Measurements from ENCODE around the gene SLC25A23. TPM values are rescaled to one million over a fixed set of nuclear protein-coding genes. Genes with fewer than 3 reads are reported as not detected.
A peak's percentile ranks its signal among the peaks of the same experiment; 100 is the strongest.
"Not testable (repeated sequence)": the region's sequence is repeated elsewhere in the genome, so short reads cannot be mapped to it uniquely, and the experiment has no call there.

SLC25A23 gene
- total and polyA plus RNA-seq, 7 experiments from 2014 or later, result 9.0 to 35.0 (median 22.0) TPM

- DNase-seq; H3K4me1 ChIP-seq (ENCODE audit: control insufficient read depth in 2 of 2, insufficient read depth in 2 of 2, low read length in 2 of 2); H3K27me3 ChIP-seq (ENCODE audit: control insufficient read depth in 2 of 2, insufficient read depth in 2 of 2, low read length in 2 of 2); H3K4me3 ChIP-seq (ENCODE audit: low read length); H3K4me1 Mint-ChIP-seq; POLR2A ChIA-PET; H3K9me3 Mint-ChIP-seq; ATAC-seq; H3K9me3 ChIP-seq (ENCODE audit: control insufficient read depth in 2 of 3, low read length in 3 of 3); H3K4me3 Mint-ChIP-seq; H3K27ac ChIP-seq (ENCODE audit: low read depth, low read length); CTCF ChIA-PET; H3K36me3 ChIP-seq (ENCODE audit: control insufficient read depth in 2 of 3, insufficient read depth in 3 of 3, low read length in 3 of 3); H3K36me3 Mint-ChIP-seq; H3K27me3 Mint-ChIP-seq; intact Hi-C loops (cut with micrococcal nuclease): not testable (repeated sequence)
- H3K27ac Mint-ChIP-seq, result peak overlapping the region in 1 of 9 donors; percentile 28
Measured at GRCh38 chr19:6400062-6400944, 59.3 kb downstream of the SLC25A23 start.

- no peaks in the 10 kb centered on the region for H3K27me3 Mint-ChIP-seq
- peaks cover 15 to 22% (median 21%) of the 10 kb centered on the region in 7 donors for H3K4me1 Mint-ChIP-seq
- CTCF ChIA-PET, result no interaction called here
- Histone ChIP-seq H3K27ac (ENCODE audit: low read depth, low read length) (no peak overlapping the region), H3K4me1 (ENCODE audit: control insufficient read depth in 2 of 2, insufficient read depth in 2 of 2, low read length in 2 of 2) (peaks cover 8 to 12% of the 10 kb centered on the region in 2 donors), H3K4me3 (ENCODE audit: low read length) (no peak overlapping the region), H3K36me3 (ENCODE audit: control insufficient read depth in 2 of 3, insufficient read depth in 3 of 3, low read length in 3 of 3) (peaks cover 0 to 16% (median 0%) of the 10 kb centered on the region in 3 experiments), H3K9me3 (ENCODE audit: control insufficient read depth in 2 of 3, low read length in 3 of 3) (no peaks in the 10 kb centered on the region), H3K27me3 (ENCODE audit: control insufficient read depth in 2 of 2, insufficient read depth in 2 of 2, low read length in 2 of 2) (no peaks in the 10 kb centered on the region)
- POLR2A ChIA-PET, result no interaction called here
- H3K36me3 Mint-ChIP-seq, result peaks cover 0 to 4% (median 0%) of the 10 kb centered on the region in 5 donors
- intact Hi-C loops (cut with micrococcal nuclease), result no loop called here
- H3K27ac Mint-ChIP-seq, result no peak overlapping the region
- DNase-seq, result no peak
- ATAC-seq, result no peak
- no peaks in the 10 kb centered on the region for H3K9me3 Mint-ChIP-seq
- no peak overlapping the region for H3K4me3 Mint-ChIP-seq
Measured at GRCh38 chr19:6396305-6396704, 63.3 kb downstream of the SLC25A23 start.

- intact Hi-C loops (cut with micrococcal nuclease), result no loop called here
- H3K4me1 ChIP-seq (ENCODE audit: control insufficient read depth in 2 of 2, insufficient read depth in 2 of 2, low read length in 2 of 2), result peaks cover 8 to 12% of the 10 kb centered on the region in 2 donors
- peaks cover 0 to 21% (median 0%) of the 10 kb centered on the region in 3 experiments for H3K36me3 ChIP-seq (ENCODE audit: control insufficient read depth in 2 of 3, insufficient read depth in 3 of 3, low read length in 3 of 3)
- H3K9me3 ChIP-seq (ENCODE audit: control insufficient read depth in 2 of 3, low read length in 3 of 3), result no peaks in the 10 kb centered on the region
- ChIA-PET CTCF (no interaction called here), POLR2A (interaction anchor here (0.6 to 2.2 kb wide), 3 partner anchors 30 to 247 kb away, joined by 3 to 11 read pairs (median 4); partner anchors contain the start of genes CLPP and KHSRP)
- H3K27ac ChIP-seq (ENCODE audit: low read depth, low read length), result no peak overlapping the region
- ATAC-seq (no peak), DNase-seq (no peak)
- no peaks in the 10 kb centered on the region for H3K27me3 Mint-ChIP-seq
- H3K4me3 Mint-ChIP-seq, result peak overlapping the region; percentile 1 to 94 (median 82)
- peaks cover 0 to 9% (median 5%) of the 10 kb centered on the region in 5 donors for H3K36me3 Mint-ChIP-seq
- H3K27me3 ChIP-seq (ENCODE audit: control insufficient read depth in 2 of 2, insufficient read depth in 2 of 2, low read length in 2 of 2), result no peaks in the 10 kb centered on the region
- no peak overlapping the region for H3K4me3 ChIP-seq (ENCODE audit: low read length)
- no peaks in the 10 kb centered on the region for H3K9me3 Mint-ChIP-seq
- peaks cover 20 to 27% (median 25%) of the 10 kb centered on the region in 7 donors for H3K4me1 Mint-ChIP-seq
- H3K27ac Mint-ChIP-seq, result peak overlapping the region in 8 of 9 donors; percentile 33 to 99 (median 92)
Measured at GRCh38 chr19:6394831-6395230, 64.8 kb downstream of the SLC25A23 start.

GRCh38 chr19:6393983-6394412, 65.6 kb downstream of the SLC25A23 start:
- H3K4me1 Mint-ChIP-seq, result peaks cover 20 to 27% (median 25%) of the 10 kb centered on the region in 7 donors
- Histone ChIP-seq H3K4me3 (ENCODE audit: low read length) (peak overlapping the region; percentile 81), H3K27ac (ENCODE audit: low read depth, low read length) (peak overlapping the region; percentile 98), H3K4me1 (ENCODE audit: control insufficient read depth in 2 of 2, insufficient read depth in 2 of 2, low read length in 2 of 2) (peaks cover 8 to 12% of the 10 kb centered on the region in 2 donors), H3K9me3 (ENCODE audit: control insufficient read depth in 2 of 3, low read length in 3 of 3) (no peaks in the 10 kb centered on the region), H3K36me3 (ENCODE audit: control insufficient read depth in 2 of 3, insufficient read depth in 3 of 3, low read length in 3 of 3) (peaks cover 0 to 28% (median 0%) of the 10 kb centered on the region in 3 experiments), H3K27me3 (ENCODE audit: control insufficient read depth in 2 of 2, insufficient read depth in 2 of 2, low read length in 2 of 2) (no peaks in the 10 kb centered on the region)
- no peaks in the 10 kb centered on the region for H3K9me3 Mint-ChIP-seq
- CTCF ChIA-PET, result no interaction called here
- intact Hi-C loops (cut with micrococcal nuclease), result loop anchor here (1.0 to 2.0 kb wide), 7 partner anchors 21 to 343 kb away; partner anchors contain the start of genes CLPP (in 2 of the 2) and GPR108 (in 1 of the 2)
- H3K4me3 Mint-ChIP-seq, result peak overlapping the region; percentile 90 to 95 (median 94)
- no peak for ATAC-seq
- H3K27me3 Mint-ChIP-seq, result no peaks in the 10 kb centered on the region
- H3K27ac Mint-ChIP-seq, result peak overlapping the region; percentile 95 to 99 (median 97)
- DNase-seq, result peak in 1 of 9 donors; percentile 49
- POLR2A ChIA-PET, result interaction anchor here (1.0 to 2.2 kb wide), 8 partner anchors 19 to 85 kb away, joined by 3 to 11 read pairs (median 4); partner anchors contain the start of genes ALKBH7, CLPP, KHSRP and PSPN
- peaks cover 0 to 13% (median 7%) of the 10 kb centered on the region in 5 donors for H3K36me3 Mint-ChIP-seq

GRCh38 chr19:6393074-6393982, 66.3 kb downstream of the SLC25A23 start, which contains the start of gene GTF2F1:
GTF2F1 (minus strand) TSS chr19:6393164; CDS start chr19:6392995, 169 bp downstream.
- Mint-ChIP-seq H3K4me3 (peak within 1 kb of the TSS; percentile 90 to 95 (median 94)), H3K9me3 (no peaks in the 10 kb centered on the region), H3K4me1 (peaks cover 20 to 27% (median 25%) of the 10 kb centered on the region in 7 donors), H3K27me3 (no peaks in the 10 kb centered on the region), H3K36me3 (peaks cover 0 to 15% (median 9%) of the 10 kb centered on the region in 5 donors), H3K27ac (peak within 1 kb of the TSS; percentile 95 to 99 (median 97))
- Histone ChIP-seq H3K36me3 (ENCODE audit: control insufficient read depth in 2 of 3, insufficient read depth in 3 of 3, low read length in 3 of 3) (peaks cover 0 to 34% (median 2%) of the 10 kb centered on the region in 3 experiments), H3K4me1 (ENCODE audit: control insufficient read depth in 2 of 2, insufficient read depth in 2 of 2, low read length in 2 of 2) (peaks cover 8 to 12% of the 10 kb centered on the region in 2 donors), H3K9me3 (ENCODE audit: control insufficient read depth in 2 of 3, low read length in 3 of 3) (no peaks in the 10 kb centered on the region), H3K27me3 (ENCODE audit: control insufficient read depth in 2 of 2, insufficient read depth in 2 of 2, low read length in 2 of 2) (no peaks in the 10 kb centered on the region), H3K27ac (ENCODE audit: low read depth, low read length) (peak within 1 kb of the TSS; percentile 98), H3K4me3 (ENCODE audit: low read length) (peak within 1 kb of the TSS; percentile 81)
- intact Hi-C loops (cut with micrococcal nuclease), result loop anchor here (1.0 to 2.0 kb wide), 7 partner anchors 20 to 344 kb away; partner anchors contain the start of genes CLPP (in 2 of the 2) and GPR108 (in 1 of the 2)
- DNase-seq (peak; percentile 87 to 96 (median 92)), ATAC-seq (peak; percentile 88)
- ChIA-PET POLR2A (interaction anchor here (0.8 to 2.2 kb wide), 9 partner anchors 18 to 85 kb away, joined by 3 to 11 read pairs (median 4); partner anchors contain the start of genes ALKBH7, CLPP, KHSRP and PSPN), CTCF (interaction anchor here (1.2 kb wide), 1 partner anchor 21 kb away, joined by 4 read pairs; the partner anchor contains the start of gene ALKBH7)

Measured in naive thymus-derived CD4-positive, alpha-beta T cell (primary cell).